GM20000 (cell line): ENCODE results near the gene KDELR1.

Experiments used
- DNase-seq: peaks from one replicate; pipeline ENCODE4 v3.0.0; 2012; ENCODE audit warnings: low spot score
- CTCF ChIP-seq: IDR thresholded peaks from 2 replicates; pipeline ENCODE4 v1.5.1; 2012; ENCODE audit warnings: mild to moderate bottlenecking, control low read depth; ENCODE audit errors: extremely low read depth, missing control alignments

The KDELR1 gene

DNA sequence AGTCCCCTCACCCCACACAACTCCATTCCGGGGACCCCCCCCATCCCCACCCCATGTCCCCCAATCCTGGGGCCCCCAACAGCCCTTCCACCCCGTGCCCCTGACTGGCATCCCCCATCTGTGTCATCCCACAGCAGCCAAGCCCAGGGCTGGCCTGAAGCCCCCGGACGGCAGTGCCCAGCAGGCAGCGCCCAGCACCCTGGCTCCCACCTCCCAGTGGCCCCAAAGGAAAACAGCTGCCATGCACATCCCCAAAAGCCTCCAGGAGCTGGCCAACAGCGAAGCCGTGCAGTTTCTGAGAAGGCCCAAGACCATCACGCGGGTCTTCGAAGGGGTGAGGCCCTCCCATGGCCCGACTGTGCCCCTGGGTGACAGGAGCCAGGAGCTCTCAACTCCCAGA is 25.7 kb downstream of the KDELR1 start:
- no peak for DNase-seq
- TF ChIP-seq CTCF = no peak

DNA sequence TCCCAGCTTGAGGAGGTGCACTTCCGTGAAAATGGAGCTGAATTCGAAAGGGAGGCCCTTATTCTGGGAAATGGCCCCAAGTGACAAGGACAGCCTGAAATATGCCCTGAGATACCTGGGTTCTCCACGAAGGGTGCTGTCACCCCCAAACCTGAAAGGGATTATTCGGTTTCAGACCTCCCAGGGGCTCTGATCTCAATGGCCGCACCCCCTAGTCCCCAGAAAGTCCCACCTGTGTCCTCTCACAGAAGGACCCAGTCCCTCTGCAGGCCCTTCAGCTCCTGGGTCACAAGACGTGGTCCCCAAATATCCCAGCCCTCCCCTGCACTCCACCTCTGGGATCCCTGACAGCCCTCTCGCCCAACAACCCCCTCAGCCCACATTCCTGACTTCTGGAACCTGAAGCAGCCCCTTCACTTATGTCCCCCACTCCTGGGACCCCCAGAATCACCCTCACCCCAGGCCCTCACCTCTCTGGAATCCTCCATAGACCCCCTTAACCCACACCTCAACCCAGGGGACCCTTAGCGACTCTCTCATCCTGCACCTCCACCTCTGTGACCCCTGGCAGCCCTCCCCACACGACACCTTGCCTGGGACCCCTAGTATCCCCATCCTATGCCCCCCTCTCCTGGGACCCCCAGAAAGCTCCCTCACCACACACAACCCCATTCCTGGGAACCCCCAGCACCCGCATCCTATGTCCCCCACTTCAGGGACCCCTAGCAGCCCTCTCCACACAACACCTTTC is 26.6 kb downstream of the KDELR1 start:
- no peak for TF ChIP-seq CTCF
- DNase-seq = no peak

DNA sequence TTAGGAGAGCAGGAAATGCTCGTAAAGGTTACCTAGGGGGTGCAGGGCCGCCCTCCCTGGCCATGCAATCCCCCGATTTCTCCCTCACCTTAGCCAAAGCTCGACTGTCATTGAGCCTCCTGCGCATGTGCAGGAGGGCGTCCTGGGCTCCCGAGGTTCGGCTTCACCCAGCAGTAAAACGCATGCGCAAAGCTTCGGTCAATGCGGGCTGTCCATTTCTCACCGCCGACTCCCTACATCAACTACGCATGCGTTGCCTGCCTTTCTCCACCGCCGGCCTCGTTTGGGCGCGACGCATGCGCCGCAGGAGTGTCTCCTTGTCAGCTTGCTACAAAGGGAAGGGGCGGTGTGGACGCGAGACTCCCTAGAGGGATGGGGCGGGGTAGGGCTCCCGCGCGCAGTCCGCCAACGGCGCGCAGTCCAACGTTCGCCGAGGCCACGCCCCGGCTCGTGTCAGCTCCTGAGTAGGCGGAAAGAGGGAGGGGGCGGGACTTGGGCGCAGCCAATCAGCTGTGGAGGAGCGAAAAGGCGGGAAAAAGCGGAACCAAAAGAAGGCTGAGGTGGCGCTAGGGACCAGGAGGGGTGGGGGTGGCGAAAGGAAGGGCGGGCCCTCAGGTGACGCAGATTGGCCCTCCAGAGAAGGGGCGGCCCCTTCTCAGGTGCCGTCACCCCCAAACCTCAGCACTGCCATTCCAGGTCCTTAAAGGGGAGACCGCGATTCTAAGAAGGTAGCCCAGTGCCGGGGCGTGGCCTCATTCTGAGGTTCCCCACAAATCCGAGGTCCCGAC is 27.3 kb downstream of the KDELR1 start, which contains the start of the genes SYNGR4 and TMEM143:
Gene SYNGR4 (plus strand): TSS at position 558 of the 788 bp plus-strand sequence. CDS start 1,476 bp downstream, outside the sequence.
Gene TMEM143 (minus strand): TSS at position 131 of the 788 bp plus-strand sequence. CDS start 20 bp downstream, at position 111.
- DNase-seq = peak; percentile 97
- no peak for TF ChIP-seq CTCF

- no peak for DNase-seq
- no peak for TF ChIP-seq CTCF
Observed at GRCh38 chr19:48363500-48363809, 27.9 kb downstream of the KDELR1 start.

- TF ChIP-seq CTCF = no peak
- peak; percentile 88 for DNase-seq
Observed at GRCh38 chr19:48362716-48363499, 28.4 kb downstream of the KDELR1 start.

- no peak for TF ChIP-seq CTCF
- DNase-seq = no peak
Observed at GRCh38 chr19:48361912-48362311, 29.4 kb downstream of the KDELR1 start.

DNA sequence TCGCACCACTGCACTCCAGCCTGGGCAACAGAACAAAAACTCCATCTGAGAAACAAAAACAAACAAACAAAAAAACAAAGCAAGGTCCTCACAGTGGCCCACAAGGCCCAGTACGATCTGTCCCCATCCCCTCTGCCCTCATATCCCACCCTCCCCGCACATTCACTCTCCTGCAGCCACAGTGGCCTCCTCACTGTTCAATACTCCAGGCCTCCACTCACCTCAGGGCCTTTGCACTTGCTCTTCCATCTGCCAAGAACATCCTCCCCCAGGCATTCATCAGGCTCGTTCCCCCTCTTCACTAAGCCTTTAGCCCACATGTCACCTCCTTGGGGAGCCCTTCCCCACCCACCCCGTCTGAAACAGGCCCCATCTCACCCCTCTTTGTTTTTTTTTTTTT is 32.2 kb downstream of the KDELR1 start:
- no peak for DNase-seq
- TF ChIP-seq CTCF = no peak
